Mesendoderm (in vitro differentiated cells): ENCODE data around the gene NTN3.

Experiments used
- DNase-seq: peaks from one replicate; pipeline ENCODE4 v3.0.0; 2013
- H2AK5ac ChIP-seq: 2 replicates; pipeline ENCODE4 v1.6.1; 2013; ENCODE audit warnings: low read length, inconsistent platforms
- H2BK120ac ChIP-seq: 2 replicates; pipeline ENCODE4 v1.6.1; 2013; ENCODE audit warnings: low read depth, mild to moderate bottlenecking, low read length, moderate library complexity, mixed read lengths
- H2BK15ac ChIP-seq: replicated peaks from 2 replicates; pipeline ENCODE4 v1.6.1; 2013; ENCODE audit warnings: low read depth, mild to moderate bottlenecking, moderate library complexity
- H2BK5ac ChIP-seq: 2 replicates; pipeline ENCODE4 v1.6.1; 2013; ENCODE audit warnings: low read length, inconsistent platforms
- H3K18ac ChIP-seq: 2 replicates; pipeline ENCODE4 v1.6.1; 2013; ENCODE audit warnings: mild to moderate bottlenecking, low read length, mixed read lengths
- H3K23ac ChIP-seq: one replicate; pipeline ENCODE4 v1.6.1; 2013; ENCODE audit warnings: low read length
- H3K27ac ChIP-seq: 2 replicates; pipeline ENCODE4 v1.5.1; 2013; ENCODE audit warnings: low read depth, mild to moderate bottlenecking, inconsistent platforms, low read length, moderate library complexity
- H3K27me3 ChIP-seq: 2 replicates; pipeline ENCODE4 v1.6.1; 2013; ENCODE audit warnings: low read length, control low read depth, mild to moderate bottlenecking, inconsistent platforms; ENCODE audit not compliant: insufficient read depth, poor library complexity
- H3K36me3 ChIP-seq: 2 replicates; pipeline ENCODE4 v1.6.1; 2013; ENCODE audit warnings: low read length, inconsistent platforms; ENCODE audit not compliant: control insufficient read depth, insufficient read depth
- H3K4ac ChIP-seq: one replicate; pipeline ENCODE4 v1.6.1; 2013; ENCODE audit warnings: low read depth, mild to moderate bottlenecking, low read length, moderate library complexity
- H3K4me1 ChIP-seq: 2 replicates; pipeline ENCODE4 v1.6.1; 2013; ENCODE audit warnings: low read depth, low read length, inconsistent platforms; ENCODE audit not compliant: control insufficient read depth
- H3K4me2 ChIP-seq: 2 replicates; pipeline ENCODE4 v1.6.1; 2013; ENCODE audit warnings: low read length
- H3K4me3 ChIP-seq: 2 replicates; pipeline ENCODE4 v1.5.1; 2013; ENCODE audit warnings: mild to moderate bottlenecking, low read length
- H3K56ac ChIP-seq: one replicate; pipeline ENCODE4 v1.6.1; 2013; ENCODE audit warnings: low read length
- H3K79me1 ChIP-seq: 2 replicates; pipeline ENCODE4 v1.6.1; 2013; ENCODE audit warnings: low read length, inconsistent platforms
- H3K79me2 ChIP-seq: 2 replicates; pipeline ENCODE4 v1.6.1; 2013; ENCODE audit warnings: mild to moderate bottlenecking, low read length; ENCODE audit not compliant: control insufficient read depth, insufficient read depth
- H3K9ac ChIP-seq: 2 replicates; pipeline ENCODE4 v1.6.1; 2013; ENCODE audit warnings: low read length, inconsistent platforms
- H4K5ac ChIP-seq: one replicate; pipeline ENCODE4 v1.6.1; 2013; ENCODE audit warnings: low read length
- H4K8ac ChIP-seq: one replicate; pipeline ENCODE4 v1.6.1; 2013; ENCODE audit warnings: low read depth, mild to moderate bottlenecking, control low read depth, low read length, moderate library complexity
- WGBS: extraction: QIAGEN DNeasy Blood & Tissue Kit; methylation state at CpG from one replicate; pipeline ENCODE4 v1.1.7; 2013; ENCODE audit warnings: low lambda C conversion rate, missing lambda C conversion rate; ENCODE audit not compliant: insufficient coverage; ENCODE audit errors: extremely low coverage; 5-methylcytosine and 5-hydroxymethylcytosine counted together

NTN3 gene

GRCh38 chr16:2447920-2448583 is 23.0 kb upstream of the NTN3 start:
- H3K79me1 ChIP-seq: no peaks in the 10 kb centered on the region
- no peak overlapping the region for H3K4me2 ChIP-seq
- no peak overlapping the region for H4K8ac ChIP-seq
- no peak overlapping the region for H3K4me3 ChIP-seq
- no peak overlapping the region for H3K27ac ChIP-seq
- H2BK15ac ChIP-seq: no peak overlapping the region
- H2BK120ac ChIP-seq: no peak overlapping the region
- H3K23ac ChIP-seq: no peak overlapping the region
- H3K4ac ChIP-seq: no peak overlapping the region
- DNase-seq: no peak
- H3K79me2 ChIP-seq: no peaks in the 10 kb centered on the region
- no peak overlapping the region for H4K5ac ChIP-seq
- no peak overlapping the region for H3K56ac ChIP-seq
- no peak overlapping the region for H2BK5ac ChIP-seq
- H3K18ac ChIP-seq: no peak overlapping the region
- H3K36me3 ChIP-seq: peaks cover 36% of the 10 kb centered on the region
- no peak overlapping the region for H3K9ac ChIP-seq
- no peaks in the 10 kb centered on the region for H3K27me3 ChIP-seq
- no CpG with 5 or more reads among the region's 11 CpGs for WGBS
- no peak overlapping the region for H2AK5ac ChIP-seq
- no peaks in the 10 kb centered on the region for H3K4me1 ChIP-seq

DNA sequence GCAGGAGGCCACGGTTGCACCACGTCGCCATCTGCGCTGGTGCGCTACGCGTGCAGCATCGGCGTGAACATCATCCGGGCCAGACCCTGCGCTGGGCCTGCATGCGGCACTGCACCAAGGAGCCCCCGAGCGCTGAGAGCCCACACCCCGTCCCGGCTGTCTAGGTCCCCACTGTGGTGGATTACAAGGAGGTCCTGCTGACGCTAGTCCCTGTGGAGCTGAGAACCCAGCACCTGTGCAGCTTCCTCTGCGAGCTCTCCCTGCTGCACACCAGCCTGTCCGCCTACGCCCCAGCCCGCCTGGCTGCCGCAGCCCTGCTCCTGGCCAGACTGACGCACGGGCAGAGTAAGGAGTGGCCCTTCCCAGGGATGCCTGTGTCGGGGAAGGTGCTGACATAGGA is 22.0 kb upstream of the NTN3 start:
- Histone ChIP-seq H2BK15ac (no peak overlapping the region), H4K8ac (no peak overlapping the region), H2AK5ac (no peak overlapping the region), H3K9ac (no peak overlapping the region), H3K4me1 (no peaks in the 10 kb centered on the region), H3K27me3 (no peaks in the 10 kb centered on the region), H3K4me2 (no peak overlapping the region), H3K36me3 (peaks cover 40% of the 10 kb centered on the region), H2BK120ac (no peak overlapping the region), H3K4ac (no peak overlapping the region), H3K27ac (no peak overlapping the region), H3K23ac (no peak overlapping the region), H3K79me2 (no peaks in the 10 kb centered on the region), H3K79me1 (no peaks in the 10 kb centered on the region), H3K56ac (no peak overlapping the region), H3K18ac (no peak overlapping the region), H3K4me3 (no peak overlapping the region), H2BK5ac (no peak overlapping the region), H4K5ac (no peak overlapping the region)
- DNase-seq: no peak
- WGBS: no CpG with 5 or more reads among the region's 25 CpGs

GRCh38 chr16:2450535-2450934 is 20.6 kb upstream of the NTN3 start:
- no peaks in the 10 kb centered on the region for H3K79me2 ChIP-seq
- H3K4ac ChIP-seq: no peak overlapping the region
- H3K4me2 ChIP-seq: no peak overlapping the region
- no peak overlapping the region for H3K56ac ChIP-seq
- H3K79me1 ChIP-seq: no peaks in the 10 kb centered on the region
- H2BK15ac ChIP-seq: no peak overlapping the region
- H3K27me3 ChIP-seq: no peaks in the 10 kb centered on the region
- H3K4me1 ChIP-seq: no peaks in the 10 kb centered on the region
- H2AK5ac ChIP-seq: no peak overlapping the region
- no peak overlapping the region for H3K27ac ChIP-seq
- no peak overlapping the region for H3K4me3 ChIP-seq
- no peak overlapping the region for H2BK120ac ChIP-seq
- H3K9ac ChIP-seq: no peak overlapping the region
- no peak overlapping the region for H3K18ac ChIP-seq
- H2BK5ac ChIP-seq: no peak overlapping the region
- H3K36me3 ChIP-seq: peaks cover 42% of the 10 kb centered on the region
- DNase-seq: no peak
- no peak overlapping the region for H3K23ac ChIP-seq
- no peak overlapping the region for H4K8ac ChIP-seq
- no CpG with 5 or more reads among the region's 8 CpGs for WGBS
- H4K5ac ChIP-seq: no peak overlapping the region

GRCh38 chr16:2450975-2451381 is 20.1 kb upstream of the NTN3 start:
- H2BK15ac ChIP-seq: no peak overlapping the region
- no peak overlapping the region for H3K56ac ChIP-seq
- no peak overlapping the region for H3K4me2 ChIP-seq
- H3K36me3 ChIP-seq: peaks cover 41% of the 10 kb centered on the region
- no peak overlapping the region for H3K4ac ChIP-seq
- H3K4me1 ChIP-seq: no peaks in the 10 kb centered on the region
- H2BK5ac ChIP-seq: no peak overlapping the region
- no peak overlapping the region for H3K4me3 ChIP-seq
- H3K27ac ChIP-seq: no peak overlapping the region
- no peaks in the 10 kb centered on the region for H3K79me1 ChIP-seq
- no peak overlapping the region for H3K18ac ChIP-seq
- H2AK5ac ChIP-seq: no peak overlapping the region
- H3K79me2 ChIP-seq: no peaks in the 10 kb centered on the region
- no peak overlapping the region for H2BK120ac ChIP-seq
- no CpG with 5 or more reads among the region's 19 CpGs for WGBS
- H3K27me3 ChIP-seq: no peaks in the 10 kb centered on the region
- DNase-seq: no peak
- no peak overlapping the region for H3K9ac ChIP-seq
- no peak overlapping the region for H3K23ac ChIP-seq
- no peak overlapping the region for H4K5ac ChIP-seq
- no peak overlapping the region for H4K8ac ChIP-seq

DNA sequence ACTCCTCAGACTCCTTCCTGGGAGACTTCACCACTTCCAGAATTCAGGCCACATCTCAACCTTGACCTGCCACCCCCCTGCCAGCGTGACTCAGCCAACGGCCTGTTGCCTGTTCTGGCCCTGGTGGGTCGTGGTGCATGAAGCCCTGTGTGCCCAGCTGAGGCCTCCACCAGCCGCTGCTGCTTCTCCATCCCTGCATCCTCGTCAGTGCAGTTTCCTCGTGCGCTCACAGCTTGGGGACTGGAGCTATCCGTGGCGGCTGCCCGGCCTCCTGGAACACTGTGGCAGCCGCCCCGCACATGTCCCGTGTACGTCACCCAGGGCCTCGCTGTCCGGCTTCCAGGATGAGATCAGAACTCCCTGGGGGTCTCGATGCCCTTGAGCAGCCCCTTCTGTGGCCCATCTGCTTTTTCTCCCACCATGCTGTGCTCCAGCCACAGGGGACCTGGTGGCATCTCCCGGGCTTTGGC is 19.2 kb upstream of the NTN3 start:
- Histone ChIP-seq H4K8ac (no peak overlapping the region), H4K5ac (no peak overlapping the region), H2BK5ac (no peak overlapping the region), H3K27me3 (no peaks in the 10 kb centered on the region), H3K9ac (no peak overlapping the region), H3K36me3 (peaks cover 38% of the 10 kb centered on the region), H3K4ac (no peak overlapping the region), H3K79me1 (no peaks in the 10 kb centered on the region), H2AK5ac (no peak overlapping the region), H3K23ac (no peak overlapping the region), H2BK120ac (no peak overlapping the region), H3K56ac (no peak overlapping the region), H3K4me1 (no peaks in the 10 kb centered on the region), H3K4me2 (no peak overlapping the region), H3K4me3 (no peak overlapping the region), H3K18ac (no peak overlapping the region), H2BK15ac (no peak overlapping the region), H3K79me2 (no peaks in the 10 kb centered on the region), H3K27ac (no peak overlapping the region)
- no peak for DNase-seq
- WGBS: no CpG with 5 or more reads among the region's 18 CpGs

DNA sequence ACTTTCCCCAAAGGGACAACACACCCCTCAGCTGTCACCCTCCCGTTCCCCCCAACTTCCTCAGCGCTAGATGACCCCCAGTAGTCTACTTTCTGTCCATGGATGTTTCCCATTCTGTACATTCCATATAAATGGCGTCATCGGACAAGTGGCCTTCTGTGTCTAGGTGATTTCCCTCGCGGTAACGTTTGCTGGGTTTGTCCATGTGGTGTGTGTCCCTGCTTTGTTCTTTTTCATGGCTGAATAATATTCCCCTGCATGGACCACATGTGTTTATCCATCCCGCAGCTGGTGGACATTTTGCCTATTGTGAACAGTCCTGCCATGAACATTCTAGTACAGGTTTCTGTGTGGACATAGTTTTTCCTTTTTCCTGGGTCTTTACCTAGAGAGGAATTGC is 18.4 kb upstream of the NTN3 start:
- no peak overlapping the region for H3K27ac ChIP-seq
- H3K18ac ChIP-seq: no peak overlapping the region
- whole genome bisulfite sequencing: no CpG with 5 or more reads among the region's 8 CpGs
- H3K79me2 ChIP-seq: no peaks in the 10 kb centered on the region
- H3K36me3 ChIP-seq: peaks cover 38% of the 10 kb centered on the region
- no peak overlapping the region for H4K5ac ChIP-seq
- H3K4me3 ChIP-seq: no peak overlapping the region
- no peak overlapping the region for H2BK5ac ChIP-seq
- H2AK5ac ChIP-seq: no peak overlapping the region
- H3K56ac ChIP-seq: no peak overlapping the region
- no peaks in the 10 kb centered on the region for H3K27me3 ChIP-seq
- H3K4me1 ChIP-seq: no peaks in the 10 kb centered on the region
- H4K8ac ChIP-seq: no peak overlapping the region
- no peak overlapping the region for H2BK15ac ChIP-seq
- no peaks in the 10 kb centered on the region for H3K79me1 ChIP-seq
- no peak for DNase-seq
- no peak overlapping the region for H2BK120ac ChIP-seq
- no peak overlapping the region for H3K4ac ChIP-seq
- H3K4me2 ChIP-seq: no peak overlapping the region
- H3K23ac ChIP-seq: no peak overlapping the region
- no peak overlapping the region for H3K9ac ChIP-seq
